OCI-LY3 (cell line): ENCODE measurements around the gene ARHGEF16.

Experiments used
- EZH2phosphoT487 ChIP-seq: fragments of 200-600 bp; shearing (Covaris generic); IDR thresholded peaks from 2 replicates; pipeline ENCODE4 v1.6.1; 2018; ENCODE audit warnings: antibody characterized with exemption, mixed run types, low read depth
- TF ChIP-seq, protein P1 (sequence below): fragments of 200-600, 300-600 bp; sonication (generic); IDR thresholded peaks from 2 replicates; pipeline ENCODE4 v1.5.1; 2014; ENCODE audit warnings: antibody characterized with exemption, low read length, low read depth

DNA sequence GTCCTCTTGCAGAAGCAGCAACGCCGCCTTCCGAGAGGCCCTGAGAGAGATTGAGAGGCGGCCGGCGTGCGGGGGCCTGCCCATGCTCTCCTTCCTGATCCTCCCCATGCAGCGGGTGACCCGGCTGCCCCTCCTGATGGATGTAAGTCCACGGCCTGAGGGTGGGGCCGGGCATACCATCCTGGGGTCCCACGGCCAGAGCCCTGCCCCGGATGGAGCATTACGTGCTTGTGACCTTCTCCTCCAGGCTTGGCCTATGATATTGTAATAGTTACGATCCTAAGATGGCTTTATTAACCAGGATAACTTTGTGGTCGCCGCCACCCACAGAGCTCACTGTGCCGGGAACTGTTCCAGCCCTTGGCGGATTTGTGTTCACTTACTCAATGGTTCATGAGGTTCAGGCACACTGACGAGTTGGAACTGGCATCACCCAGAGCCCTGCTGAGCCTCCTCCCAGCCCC, 18.9 kb downstream of the ARHGEF16 start:
- TF ChIP-seq, protein P1, sequence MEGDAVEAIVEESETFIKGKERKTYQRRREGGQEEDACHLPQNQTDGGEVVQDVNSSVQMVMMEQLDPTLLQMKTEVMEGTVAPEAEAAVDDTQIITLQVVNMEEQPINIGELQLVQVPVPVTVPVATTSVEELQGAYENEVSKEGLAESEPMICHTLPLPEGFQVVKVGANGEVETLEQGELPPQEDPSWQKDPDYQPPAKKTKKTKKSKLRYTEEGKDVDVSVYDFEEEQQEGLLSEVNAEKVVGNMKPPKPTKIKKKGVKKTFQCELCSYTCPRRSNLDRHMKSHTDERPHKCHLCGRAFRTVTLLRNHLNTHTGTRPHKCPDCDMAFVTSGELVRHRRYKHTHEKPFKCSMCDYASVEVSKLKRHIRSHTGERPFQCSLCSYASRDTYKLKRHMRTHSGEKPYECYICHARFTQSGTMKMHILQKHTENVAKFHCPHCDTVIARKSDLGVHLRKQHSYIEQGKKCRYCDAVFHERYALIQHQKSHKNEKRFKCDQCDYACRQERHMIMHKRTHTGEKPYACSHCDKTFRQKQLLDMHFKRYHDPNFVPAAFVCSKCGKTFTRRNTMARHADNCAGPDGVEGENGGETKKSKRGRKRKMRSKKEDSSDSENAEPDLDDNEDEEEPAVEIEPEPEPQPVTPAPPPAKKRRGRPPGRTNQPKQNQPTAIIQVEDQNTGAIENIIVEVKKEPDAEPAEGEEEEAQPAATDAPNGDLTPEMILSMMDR: no peak
- TF ChIP-seq EZH2phosphoT487: no peak
